Duodenal mucosa (tissue), 2 donors: Measurements from ENCODE around the gene AFTPH.

Experiments used
- H3K27ac ChIP-seq: one replicate; pipeline ENCODE4 v1.7.0; 2013; ENCODE audit warnings: low read depth, low read length
- H3K27me3 ChIP-seq, 2 donors: one replicate each; pipeline ENCODE4 v1.7.0; 2013; ENCODE audit warnings: low read length in 2 of 2, control low read depth in 1 of 2; ENCODE audit not compliant: insufficient read depth in 2 of 2, control insufficient read depth in 1 of 2
- H3K36me3 ChIP-seq, 2 donors: one replicate each; pipeline ENCODE4 v1.7.0; 2013; ENCODE audit warnings: low read length in 2 of 2, control low read depth in 1 of 2; ENCODE audit not compliant: insufficient read depth in 2 of 2, control insufficient read depth in 1 of 2
- H3K4me1 ChIP-seq, 2 donors: one replicate each; pipeline ENCODE4 v1.7.0; 2013; ENCODE audit warnings: low read length in 2 of 2, control low read depth in 1 of 2; ENCODE audit not compliant: insufficient read depth in 2 of 2, control insufficient read depth in 1 of 2
- H3K4me3 ChIP-seq, 2 donors: one replicate each; pipeline ENCODE4 v1.7.0; 2013; ENCODE audit warnings: low read length in 2 of 2, low read depth in 1 of 2
- H3K9ac ChIP-seq, 2 donors: one replicate each; pipeline ENCODE4 v1.7.0; 2013; ENCODE audit warnings: low read length in 2 of 2, low read depth in 1 of 2
- H3K9me3 ChIP-seq, 2 donors: one replicate each; pipeline ENCODE4 v1.7.0; 2013; ENCODE audit warnings: low read length in 2 of 2, control low read depth in 1 of 2; ENCODE audit not compliant: control insufficient read depth in 1 of 2

The AFTPH gene

DNA sequence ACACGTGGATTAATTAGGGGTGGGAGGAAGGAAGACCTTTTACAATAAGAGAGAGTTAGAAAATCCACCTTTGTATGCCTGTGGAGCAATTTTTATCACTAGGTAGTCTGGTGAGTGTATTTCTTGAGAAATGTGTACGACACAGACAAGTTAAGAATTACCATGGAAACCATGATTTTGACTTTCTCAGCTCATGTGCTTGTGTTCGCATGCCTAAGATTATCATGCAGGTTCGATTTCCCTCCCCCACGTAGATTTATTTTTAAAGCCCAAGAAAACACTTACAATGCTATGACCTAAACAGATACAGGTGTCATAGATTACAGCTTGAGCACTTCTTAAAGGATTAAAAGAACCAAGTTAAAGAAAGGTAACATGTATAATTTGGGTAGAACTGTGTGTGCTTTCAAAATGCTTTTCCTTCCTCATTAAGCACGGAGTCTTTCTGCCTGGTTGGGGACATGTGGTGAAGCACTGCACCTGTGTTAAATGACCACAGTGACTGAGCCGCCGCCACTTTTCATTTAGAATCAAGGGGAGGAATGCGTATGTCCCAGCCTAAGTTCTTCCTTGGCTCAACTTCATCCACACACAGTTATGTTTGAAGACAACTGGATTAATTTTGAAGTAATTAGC, 113.0 kb downstream of the AFTPH start:
- Histone ChIP-seq H3K27ac (no peak overlapping the region), H3K9me3 (no peaks in the 10 kb centered on the region), H3K36me3 (peaks cover 2 to 31% of the 10 kb centered on the region in 2 donors), H3K9ac (peak overlapping the region in 1 of 2 donors; percentile 17), H3K4me1 (peaks cover 6 to 21% of the 10 kb centered on the region in 2 donors), H3K27me3 (no peaks in the 10 kb centered on the region), H3K4me3 (no peak overlapping the region)

DNA sequence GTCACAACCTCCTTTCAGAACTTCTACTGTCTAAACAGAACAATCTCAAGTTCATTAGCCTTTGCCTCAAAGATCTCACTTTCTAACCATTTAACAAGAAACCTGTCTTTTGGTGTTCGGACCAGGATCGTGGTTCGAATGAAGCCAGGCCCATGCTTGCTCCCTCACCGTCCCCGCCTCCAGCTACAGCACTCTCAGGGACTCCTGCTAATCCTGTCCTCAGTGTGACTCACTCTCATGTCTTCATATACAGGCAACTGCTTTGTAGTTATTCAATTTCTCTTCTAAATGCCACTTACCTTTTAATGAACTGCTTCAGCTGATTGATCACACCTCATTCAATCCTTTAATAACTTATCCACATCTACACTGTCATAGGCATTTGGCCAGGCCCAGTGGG, 113.8 kb downstream of the AFTPH start:
- H3K9me3 ChIP-seq: no peaks in the 10 kb centered on the region
- H3K9ac ChIP-seq: no peak overlapping the region
- no peak overlapping the region for H3K27ac ChIP-seq
- peaks cover 2 to 31% of the 10 kb centered on the region in 2 donors for H3K36me3 ChIP-seq
- no peak overlapping the region for H3K4me3 ChIP-seq
- no peaks in the 10 kb centered on the region for H3K27me3 ChIP-seq
- H3K4me1 ChIP-seq: peaks cover 7 to 21% of the 10 kb centered on the region in 2 donors

DNA sequence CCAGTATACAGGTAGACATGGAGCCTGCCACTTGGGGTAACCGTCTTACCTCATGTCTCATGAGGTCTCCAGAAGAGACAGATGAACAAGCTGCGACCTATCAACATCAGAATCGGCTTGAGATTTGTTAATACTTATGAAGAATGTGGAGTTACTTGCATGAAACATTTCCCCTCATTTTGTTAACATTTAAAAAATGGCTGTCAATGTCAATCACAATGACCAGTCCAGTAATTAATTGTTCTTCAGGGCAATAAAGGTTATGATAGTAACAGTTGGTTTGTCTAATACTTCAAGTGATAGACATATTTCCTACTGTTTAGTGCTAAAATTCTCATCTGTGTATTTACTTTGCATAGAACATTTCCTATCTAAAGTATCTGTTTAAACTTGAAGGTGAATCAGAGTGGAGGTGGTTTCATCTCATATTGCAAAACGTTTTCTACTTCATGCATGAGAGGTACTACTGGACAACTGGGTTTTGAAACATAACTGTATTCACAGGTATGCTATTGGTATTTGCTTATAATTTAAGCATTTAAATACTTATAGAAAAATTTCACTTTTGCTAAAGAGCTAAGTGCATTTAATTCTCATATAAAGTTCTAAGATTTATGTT, 114.5 kb downstream of the AFTPH start:
- Histone ChIP-seq H3K4me1 (peaks cover 9 to 21% of the 10 kb centered on the region in 2 donors), H3K36me3 (peaks cover 2 to 28% of the 10 kb centered on the region in 2 donors), H3K27me3 (no peaks in the 10 kb centered on the region), H3K9me3 (no peaks in the 10 kb centered on the region), H3K9ac (no peak overlapping the region), H3K4me3 (no peak overlapping the region), H3K27ac (no peak overlapping the region)

DNA sequence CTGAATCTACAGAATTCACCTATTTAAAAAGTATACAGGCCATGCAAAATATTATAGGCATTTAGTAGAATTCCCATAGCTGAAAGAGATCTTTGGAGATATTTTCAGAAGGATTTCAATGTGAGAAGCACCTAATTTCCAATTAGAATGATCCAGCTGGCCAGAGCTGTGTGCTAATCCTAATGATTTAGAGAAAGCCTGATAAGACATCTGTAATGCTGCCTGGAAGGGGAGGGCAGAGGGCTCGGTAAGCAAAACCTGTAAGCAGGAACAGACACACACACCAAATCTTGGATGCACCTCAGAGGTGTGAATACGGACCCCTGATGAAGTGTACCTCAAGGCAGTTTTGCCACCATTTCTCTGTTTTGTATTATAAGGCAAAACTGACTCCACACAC, 115.6 kb downstream of the AFTPH start:
- Histone ChIP-seq H3K4me1 (peaks cover 11 to 28% of the 10 kb centered on the region in 2 donors), H3K9ac (no peak overlapping the region), H3K27ac (no peak overlapping the region)

DNA sequence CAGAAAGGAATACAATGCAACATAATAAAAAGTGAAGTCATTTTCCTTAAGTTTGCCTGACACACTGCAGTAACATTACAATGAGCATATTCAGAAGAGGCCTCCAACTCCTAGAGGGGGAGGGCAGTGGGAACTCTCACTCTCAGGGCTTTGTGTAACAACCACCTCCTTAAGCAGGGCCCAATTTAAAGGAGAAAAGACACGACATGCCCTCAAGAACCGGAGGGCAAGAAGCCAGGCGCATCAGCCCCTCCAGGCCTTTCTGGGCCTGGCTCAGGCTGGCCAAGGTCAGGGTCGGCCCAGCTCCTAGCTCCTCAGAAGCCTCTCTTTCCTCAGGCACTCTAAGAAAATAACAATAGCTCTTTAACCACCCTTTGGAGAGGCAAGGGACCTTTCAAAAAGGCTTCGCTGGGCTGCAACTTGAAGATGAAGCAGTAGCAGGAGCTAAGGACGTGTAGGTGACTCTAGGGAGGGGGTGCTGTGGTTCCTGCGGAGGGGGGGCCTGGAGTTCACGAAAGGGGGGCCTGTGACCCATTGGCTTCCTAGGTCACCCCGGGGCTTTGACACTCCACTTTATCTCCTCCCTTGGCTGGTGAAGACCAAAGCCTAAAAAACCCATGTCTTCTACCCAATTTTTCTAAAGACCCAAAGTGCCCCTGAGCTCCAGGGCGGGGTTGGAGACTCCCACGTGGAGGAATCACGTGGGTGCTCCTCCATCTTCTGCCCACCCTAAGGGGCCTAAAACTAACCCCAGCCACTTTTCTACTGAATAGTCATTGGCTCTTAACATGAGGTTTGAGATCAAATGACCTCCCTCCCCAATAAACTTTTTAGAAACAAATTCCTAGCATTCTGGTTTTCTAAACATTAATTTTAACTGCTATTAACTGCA, 116.3 kb downstream of the AFTPH start:
- no peak overlapping the region for H3K9ac ChIP-seq

More for the DNA sequence above, 115.6 kb downstream of the AFTPH start:
- H3K27me3 ChIP-seq: no peaks in the 10 kb centered on the region
- no peak overlapping the region for H3K4me3 ChIP-seq
- no peaks in the 10 kb centered on the region for H3K9me3 ChIP-seq
- H3K36me3 ChIP-seq: peaks cover 1 to 20% of the 10 kb centered on the region in 2 donors

DNA sequence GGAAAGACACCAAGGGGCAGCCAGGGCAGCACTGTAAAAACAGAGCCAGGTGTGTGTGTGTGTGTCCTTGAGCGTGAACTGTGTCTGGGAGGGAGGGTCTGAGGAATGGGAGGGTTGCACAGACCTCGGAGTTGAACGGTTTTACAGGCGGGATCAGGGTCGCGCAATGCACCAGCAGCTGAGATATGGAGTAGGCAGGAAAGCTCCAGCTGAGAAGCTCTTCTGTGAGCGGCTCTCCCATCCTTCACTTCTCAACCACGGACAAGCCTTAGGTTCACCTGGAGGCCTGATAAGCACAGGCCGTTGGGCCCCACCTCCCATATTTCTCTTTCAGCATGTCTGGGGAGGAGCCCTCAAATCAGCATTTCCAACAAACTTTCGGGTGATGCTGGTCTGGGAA, 117.5 kb downstream of the AFTPH start:
- Histone ChIP-seq H3K4me3 (no peak overlapping the region), H3K4me1 (peaks cover 22 to 29% of the 10 kb centered on the region in 2 donors), H3K9ac (no peak overlapping the region), H3K27ac (no peak overlapping the region), H3K27me3 (no peaks in the 10 kb centered on the region), H3K36me3 (peaks cover 0 to 2% of the 10 kb centered on the region in 2 donors), H3K9me3 (no peaks in the 10 kb centered on the region)

More for the DNA sequence above, 116.3 kb downstream of the AFTPH start:
- peaks cover 0 to 14% of the 10 kb centered on the region in 2 donors for H3K36me3 ChIP-seq
- H3K27me3 ChIP-seq: no peaks in the 10 kb centered on the region
- no peak overlapping the region for H3K27ac ChIP-seq
- H3K9me3 ChIP-seq: no peaks in the 10 kb centered on the region
- peaks cover 17 to 28% of the 10 kb centered on the region in 2 donors for H3K4me1 ChIP-seq
- H3K4me3 ChIP-seq: no peak overlapping the region
